GM23338 (cell line): ENCODE measurements around the gene PFKM. TPM values are rescaled to one million over a fixed set of nuclear protein-coding genes. Genes with fewer than 3 reads are reported as not detected.

Source experiments
- ATAC-seq: fragments of 200-7000 bp; cut with Tn5 transposase; 3 replicates; pipeline ENCODE4 v1.9.1; 2020
- DNase-seq: peaks from one replicate; pipeline ENCODE4 v3.0.0-alpha.2; 2015; ENCODE audit warnings: low spot score
- H2AFZ ChIP-seq: fragments of 200-600 bp; sonication (generic); 2 replicates; pipeline ENCODE4 v1.8.0; 2016; ENCODE audit warnings: antibody characterized with exemption, mild to moderate bottlenecking, moderate library complexity
- H3F3A ChIP-seq: fragments of 200-600 bp; sonication (generic); replicated peaks from 2 replicates; pipeline ENCODE4 v1.8.0; 2017; ENCODE audit warnings: antibody characterized with exemption, mixed run types, low read depth
- H3K27ac ChIP-seq: fragments of 200-600 bp; sonication (generic); 2 replicates; pipeline ENCODE4 v1.6.1; 2016; ENCODE audit warnings: low read depth
- H3K27me3 ChIP-seq: fragments of 200-600 bp; sonication (generic); 2 replicates; pipeline ENCODE4 v1.8.0; 2016; ENCODE audit warnings: mild to moderate bottlenecking, mixed run types, moderate library complexity; ENCODE audit not compliant: insufficient read depth
- H3K36me3 ChIP-seq: fragments of 200-600 bp; sonication (generic); 2 replicates; pipeline ENCODE4 v1.8.0; 2016; ENCODE audit warnings: mild to moderate bottlenecking; ENCODE audit not compliant: insufficient read depth
- H3K4me1 ChIP-seq: fragments of 200-600 bp; sonication (generic); 2 replicates; pipeline ENCODE4 v1.8.0; 2016; ENCODE audit warnings: mild to moderate bottlenecking, moderate library complexity; ENCODE audit not compliant: insufficient read depth
- H3K4me2 ChIP-seq: fragments of 200-600 bp; sonication (generic); 2 replicates; pipeline ENCODE4 v1.7.1; 2017; ENCODE audit warnings: mixed run types
- H3K4me3 ChIP-seq: fragments of 200-600 bp; sonication (generic); 2 replicates; pipeline ENCODE4 v1.6.1; 2016; ENCODE audit warnings: mixed run types
- H3K79me2 ChIP-seq: fragments of 200-600 bp; sonication (generic); replicated peaks from 2 replicates; pipeline ENCODE4 v1.8.0; 2017; ENCODE audit warnings: mild to moderate bottlenecking; ENCODE audit not compliant: insufficient read depth
- H3K9me2 ChIP-seq: fragments of 200-600 bp; sonication (generic); 2 replicates; pipeline ENCODE4 v1.8.0; 2017; ENCODE audit not compliant: insufficient read depth
- H4K20me1 ChIP-seq: fragments of 200-600 bp; sonication (generic); replicated peaks from 2 replicates; pipeline ENCODE4 v1.8.0; 2017; ENCODE audit warnings: mild to moderate bottlenecking; ENCODE audit not compliant: insufficient read depth
- H3K27ac Mint-ChIP-seq: 2 replicates; pipeline ENCODE4 v1.8.0; 2020; ENCODE audit warnings: inconsistent platforms, mild to moderate bottlenecking, moderate library complexity, mixed read lengths
- H3K27me3 Mint-ChIP-seq: 3 replicates; pipeline ENCODE4 v1.8.0; 2022; ENCODE audit warnings: low read depth, mild to moderate bottlenecking, moderate library complexity, mixed read lengths, inconsistent platforms; ENCODE audit not compliant: insufficient read depth, poor library complexity
- H3K36me3 Mint-ChIP-seq: 3 replicates; pipeline ENCODE4 v1.8.0; 2021; ENCODE audit warnings: low read depth, mild to moderate bottlenecking, inconsistent platforms, moderate library complexity, mixed read lengths
- H3K4me1 Mint-ChIP-seq: 3 replicates; pipeline ENCODE4 v1.8.0; 2020; ENCODE audit warnings: mild to moderate bottlenecking, inconsistent platforms, mixed read lengths
- H3K4me3 Mint-ChIP-seq: 3 replicates; pipeline ENCODE4 v1.8.0; 2021; ENCODE audit warnings: moderate library complexity, mild to moderate bottlenecking, inconsistent platforms, mixed read lengths
- H3K9me3 Mint-ChIP-seq: 3 replicates; pipeline ENCODE4 v1.8.0; 2020; ENCODE audit warnings: moderate library complexity, mild to moderate bottlenecking, inconsistent platforms, mixed read lengths
- CREB1 ChIP-seq: fragments of 250-450 bp; sonication (Bioruptor Pico); IDR thresholded peaks from 2 replicates; pipeline ENCODE4 v1.5.0; 2020; ENCODE audit warnings: low read depth, mild to moderate bottlenecking, moderate library complexity
- EZH2 ChIP-seq: fragments of 200-600 bp; sonication (generic); IDR thresholded peaks from one replicate; pipeline ENCODE4 v1.8.0; 2017; ENCODE audit warnings: antibody characterized with exemption, mild to moderate bottlenecking, low read depth; ENCODE audit not compliant: unreplicated experiment
- EZH2phosphoT487 ChIP-seq: fragments of 200-600 bp; sonication (generic); IDR thresholded peaks from one replicate; pipeline ENCODE4 v1.8.1; 2018; ENCODE audit warnings: antibody characterized with exemption; ENCODE audit not compliant: unreplicated experiment
- NANOG ChIP-seq: IDR thresholded peaks from 2 replicates; pipeline ENCODE4 v1.6.1; 2016; ENCODE audit warnings: antibody characterized with exemption, borderline replicate concordance
- POLR2AphosphoS5 ChIP-seq: IDR thresholded peaks from 2 replicates; pipeline ENCODE4 v1.6.1; 2016; ENCODE audit warnings: antibody characterized with exemption, low read depth
- REST ChIP-seq: IDR thresholded peaks from one replicate; pipeline ENCODE4 v1.6.1; 2018; ENCODE audit warnings: antibody characterized with exemption; ENCODE audit not compliant: unreplicated experiment
- ZNF114 ChIP-seq: fragments of 250-450 bp; sonication (Bioruptor Pico); IDR thresholded peaks from 2 replicates; pipeline ENCODE4 v1.5.0; 2020; ENCODE audit warnings: mild to moderate bottlenecking, moderate library complexity
- ZNF331 ChIP-seq: fragments of 250-450 bp; sonication (Bioruptor Pico); IDR thresholded peaks from 2 replicates; pipeline ENCODE4 v1.5.0; 2020; ENCODE audit warnings: low read depth, mild to moderate bottlenecking, moderate library complexity
- ZNF462 ChIP-seq: fragments of 250-450 bp; sonication (Bioruptor Pico); IDR thresholded peaks from 2 replicates; pipeline ENCODE4 v1.5.0; 2020; ENCODE audit warnings: mild to moderate bottlenecking, moderate library complexity
- polyA plus RNA-seq: library from polyadenylated mRNA; unstranded; fragments of >200 nt; fragmentation: Nextera tagmentation; extraction: Ambion mirVana; gene quantifications from 2 replicates; pipeline ENCODE4 v1.2.1, GENCODE V29; 2016
- total RNA-seq: library from RNA; depleted of rRNA; stranded (reverse); fragments of >200 nt; shearing (Covaris generic); gene quantifications from 2 replicates; pipeline ENCODE4 v1.2.3, GENCODE V29; 2014

PFKM gene
- total and polyA plus RNA-seq, 2 experiments from 2014 or later: 47.2 to 82.5 TPM

GRCh38 chr12:48192861-48193260 is 73.7 kb downstream of the PFKM start:
- Mint-ChIP-seq H3K36me3 (no peaks in the 10 kb centered on the region), H3K4me1 (peaks cover 16% of the 10 kb centered on the region; the same call in 2 of the 3 replicates), H3K27me3 (peaks cover 8% of the 10 kb centered on the region), H3K27ac (no peak overlapping the region), H3K4me3 (no peak overlapping the region), H3K9me3 (no peaks in the 10 kb centered on the region)
- DNase-seq: no peak
- Histone ChIP-seq H3K79me2 (no peaks in the 10 kb centered on the region), H3K27me3 (peaks cover 26% of the 10 kb centered on the region; the same call in 1 of the 2 replicates), H3K4me1 (peaks cover 8% of the 10 kb centered on the region), H3K4me2 (no peak overlapping the region), H3K27ac (no peak overlapping the region), H2AFZ (no peak overlapping the region), H3F3A (no peaks in the 10 kb centered on the region), H3K36me3 (no peaks in the 10 kb centered on the region), H3K9me2 (no peaks in the 10 kb centered on the region), H4K20me1 (no peaks in the 10 kb centered on the region), H3K4me3 (no peak overlapping the region)
- TF ChIP-seq REST: no peak
- no peak for TF ChIP-seq NANOG
- no peak for TF ChIP-seq EZH2
- no peak for TF ChIP-seq POLR2AphosphoS5
- TF ChIP-seq EZH2phosphoT487: no peak
- no peak for TF ChIP-seq ZNF462 (CRISPR knock-in tag)
- no peak for TF ChIP-seq ZNF331 (CRISPR knock-in tag)
- TF ChIP-seq CREB1: no peak
- TF ChIP-seq ZNF114 (CRISPR knock-in tag): no peak
- no peak for ATAC-seq
